PC-9 (cell line): ENCODE data around the gene RIC3. TPM values are rescaled to one million over a fixed set of nuclear protein-coding genes. Genes with fewer than 3 reads are reported as not detected.

Source experiments
- BruUV-seq: library from RNA; stranded (reverse); fragments of 400-500 nt; replicated peaks from 2 replicates; lab custom pipeline; 2021; lab: Mats Ljungman, UMichigan
- CTCF ChIA-PET: fragments of 300-600 bp; sonication (Branson Sonifier 250); formaldehyde crosslinking; loops from one replicate; lab custom pipeline; 2022; ENCODE audit warnings: antibody characterized with exemption; lab: Charles Lee
- POLR2A ChIA-PET: fragments of 300-600 bp; sonication (Branson Sonifier 250); formaldehyde crosslinking; loops from one replicate; lab custom pipeline; 2022; ENCODE audit warnings: antibody characterized with exemption; ENCODE audit not compliant: unreplicated experiment; lab: Charles Lee
- DNase-seq, 2 experiments: peaks; one replicate each; pipeline versions ENCODE4 v3.0.0 to v3.0.0-alpha.2; 2015 to 2022; ENCODE audit warnings: mixed read lengths in 1 of 2
- H2AFZ ChIP-seq: fragments of 200-600 bp; sonication (generic); 2 replicates; pipeline ENCODE4 v1.8.1; 2017; ENCODE audit warnings: antibody characterized with exemption
- H3F3A ChIP-seq: fragments of 200-600 bp; sonication (generic); 2 replicates; pipeline ENCODE4 v1.8.1; 2017; ENCODE audit warnings: antibody characterized with exemption, mild to moderate bottlenecking, low read depth; ENCODE audit not compliant: insufficient read depth
- H3K27ac ChIP-seq: fragments of 200-600 bp; sonication (generic); 2 replicates; pipeline ENCODE4 v1.6.1; 2016; ENCODE audit warnings: mixed run types
- H3K27me3 ChIP-seq: fragments of 200-600 bp; sonication (generic); 2 replicates; pipeline ENCODE4 v1.6.1; 2016; ENCODE audit warnings: low read depth, mixed run types; ENCODE audit not compliant: insufficient read depth
- H3K36me3 ChIP-seq: fragments of 200-600 bp; sonication (generic); 2 replicates; pipeline ENCODE4 v1.6.1; 2016; ENCODE audit warnings: low read depth, mixed run types
- H3K4me1 ChIP-seq: fragments of 200-600 bp; sonication (generic); replicated peaks from 2 replicates; pipeline ENCODE4 v1.6.1; 2016; ENCODE audit warnings: mixed run types; ENCODE audit not compliant: insufficient read depth
- H3K4me2 ChIP-seq: fragments of 200-600 bp; sonication (generic); 2 replicates; pipeline ENCODE4 v1.6.1; 2017; ENCODE audit warnings: mixed run types
- H3K4me3 ChIP-seq: fragments of 200-600 bp; sonication (generic); 2 replicates; pipeline ENCODE4 v1.6.1; 2016; ENCODE audit warnings: mixed run types
- H3K79me2 ChIP-seq: fragments of 200-600 bp; sonication (generic); 2 replicates; pipeline ENCODE4 v1.6.1; 2017; ENCODE audit warnings: low read depth, mixed run types
- H3K9me2 ChIP-seq: fragments of 200-600 bp; sonication (generic); 2 replicates; pipeline ENCODE4 v1.8.1; 2017; ENCODE audit warnings: mild to moderate bottlenecking; ENCODE audit not compliant: insufficient read depth
- H3K9me3 ChIP-seq: fragments of 200-600 bp; sonication (generic); 2 replicates; pipeline ENCODE4 v1.8.1; 2016; ENCODE audit warnings: low read depth; ENCODE audit not compliant: insufficient read depth
- H4K20me1 ChIP-seq: fragments of 200-600 bp; sonication (generic); 2 replicates; pipeline ENCODE4 v1.8.1; 2017; ENCODE audit not compliant: insufficient read depth
- CTCF ChIP-seq: fragments of 200-600 bp; sonication (generic); conservative IDR thresholded peaks from 2 replicates; pipeline ENCODE4 v1.6.1; 2017; ENCODE audit warnings: mixed run types, antibody characterized with exemption, mild to moderate bottlenecking, moderate library complexity
- EZH2 ChIP-seq: fragments of 200-600 bp; sonication (generic); IDR thresholded peaks from 2 replicates; pipeline ENCODE4 v1.8.0; 2017; ENCODE audit warnings: antibody characterized with exemption, low read depth
- intact Hi-C: fragments of 100-400 bp; cut with micrococcal nuclease; formaldehyde crosslinking; loops from one replicate; pipeline ENCODE4 v1.10.0; 2022; ENCODE audit not compliant: unreplicated experiment
- total RNA-seq: library from RNA; stranded (reverse); gene quantifications from 2 replicates; pipeline ENCODE4 v1.2.3, GENCODE V29; 2021

RIC3 gene
- total RNA-seq, 1 experiment from 2014 or later, result not detected

- CTCF ChIA-PET, result no interaction called here
- no peak for TF ChIP-seq EZH2
- TF ChIP-seq CTCF, result no peak
Measured at GRCh38 chr11:8102965-8103364, 65.9 kb downstream of the RIC3 start.

GRCh38 chr11:8102296-8102915, 66.4 kb downstream of the RIC3 start:
- intact Hi-C loops, result no loop called here
- Histone ChIP-seq H2AFZ (no peak overlapping the region), H3K4me2 (no peak overlapping the region), H3K27me3 (no peaks in the 10 kb centered on the region), H3K9me3 (no peaks in the 10 kb centered on the region), H3F3A (no peaks in the 10 kb centered on the region), H3K27ac (no peak overlapping the region), H3K9me2 (no peaks in the 10 kb centered on the region), H3K79me2 (no peaks in the 10 kb centered on the region), H4K20me1 (no peaks in the 10 kb centered on the region), H3K4me1 (no peaks in the 10 kb centered on the region), H3K36me3 (no peaks in the 10 kb centered on the region), H3K4me3 (no peak overlapping the region)
- no peak for DNase-seq
- ChIA-PET POLR2A (no interaction called here), CTCF (no interaction called here)
- TF ChIP-seq EZH2 (no peak), CTCF (no peak)
- BruUV-seq, result no TSS peak

More at GRCh38 chr11:8102965-8103364, 65.9 kb downstream of the RIC3 start:
- no peak overlapping the region for H3K4me3 ChIP-seq
- no TSS peak for BruUV-seq
- DNase-seq, result no peak
- POLR2A ChIA-PET, result no interaction called here
- no peaks in the 10 kb centered on the region for H3K9me2 ChIP-seq
- H3K9me3 ChIP-seq, result no peaks in the 10 kb centered on the region
- H3K27me3 ChIP-seq, result no peaks in the 10 kb centered on the region
- no peak overlapping the region for H3K4me2 ChIP-seq
- H4K20me1 ChIP-seq, result no peaks in the 10 kb centered on the region
- no peaks in the 10 kb centered on the region for H3K4me1 ChIP-seq
- no peak overlapping the region for H2AFZ ChIP-seq
- H3K27ac ChIP-seq, result no peak overlapping the region
- H3K79me2 ChIP-seq, result no peaks in the 10 kb centered on the region
- intact Hi-C loops, result no loop called here
- no peaks in the 10 kb centered on the region for H3F3A ChIP-seq
- no peaks in the 10 kb centered on the region for H3K36me3 ChIP-seq

GRCh38 chr11:8101421-8101820, 67.4 kb downstream of the RIC3 start:
- H3K36me3 ChIP-seq, result no peaks in the 10 kb centered on the region
- no peaks in the 10 kb centered on the region for H3K27me3 ChIP-seq
- intact Hi-C loops, result no loop called here
- H3F3A ChIP-seq, result no peaks in the 10 kb centered on the region
- no peaks in the 10 kb centered on the region for H3K79me2 ChIP-seq
- H3K4me3 ChIP-seq, result no peak overlapping the region
- ChIA-PET CTCF (interaction anchor here (2.6 kb wide), 1 partner anchor 95 kb away, joined by 22 read pairs; no protein-coding TSS in a partner anchor), POLR2A (no interaction called here)
- no peaks in the 10 kb centered on the region for H4K20me1 ChIP-seq
- TF ChIP-seq CTCF (no peak), EZH2 (no peak)
- BruUV-seq, result no TSS peak
- no peaks in the 10 kb centered on the region for H3K9me2 ChIP-seq
- no peaks in the 10 kb centered on the region for H3K9me3 ChIP-seq
- H3K4me2 ChIP-seq, result no peak overlapping the region
- H3K4me1 ChIP-seq, result no peaks in the 10 kb centered on the region
- no peak for DNase-seq
- no peak overlapping the region for H3K27ac ChIP-seq
- no peak overlapping the region for H2AFZ ChIP-seq
